DLD1 (cell line): ENCODE data around the gene KDM8.
"Not testable (repeated sequence)": the region's sequence is repeated elsewhere in the genome, so short reads cannot be mapped to it uniquely, and the experiment has no call there.

Experiments used
- in situ Hi-C: cut with HindIII; loops from 2 replicates; pipeline ENCODE4 v1.10.0; 2017; ENCODE audit warnings: low sequenced_read_pairs

Gene KDM8

DNA sequence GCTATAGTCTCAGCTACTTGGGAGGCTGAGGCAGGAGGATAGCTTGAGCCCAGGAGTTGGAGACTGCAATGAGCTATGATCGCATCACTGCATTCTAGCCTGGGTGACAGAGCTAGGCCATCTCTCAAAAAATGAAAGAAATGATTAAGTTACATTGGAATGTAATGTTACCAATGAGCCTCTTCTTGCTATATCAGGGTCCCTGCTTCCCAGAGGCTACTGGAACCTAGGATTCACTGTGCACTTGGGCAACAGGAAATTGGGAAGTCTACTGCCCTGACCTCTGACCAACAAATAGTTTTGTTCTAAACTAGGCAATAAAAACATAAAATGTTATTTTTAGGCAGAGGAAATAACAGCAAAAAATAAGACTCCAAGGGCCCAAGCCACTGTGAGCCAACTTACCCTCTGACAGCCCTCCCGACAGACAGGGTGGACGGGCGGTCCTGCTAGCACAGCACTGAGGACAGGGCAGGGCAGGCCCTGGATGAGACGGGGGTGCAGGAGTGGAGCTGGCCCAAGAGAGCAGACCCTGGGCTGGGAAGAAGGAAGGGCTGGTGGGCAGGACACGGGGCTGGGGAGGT, 37.7 kb downstream of the KDM8 start:
- in situ Hi-C loops = no loop called here

GRCh38 chr16:27241658-27242057, 38.3 kb downstream of the KDM8 start:
- in situ Hi-C loops = no loop called here

DNA sequence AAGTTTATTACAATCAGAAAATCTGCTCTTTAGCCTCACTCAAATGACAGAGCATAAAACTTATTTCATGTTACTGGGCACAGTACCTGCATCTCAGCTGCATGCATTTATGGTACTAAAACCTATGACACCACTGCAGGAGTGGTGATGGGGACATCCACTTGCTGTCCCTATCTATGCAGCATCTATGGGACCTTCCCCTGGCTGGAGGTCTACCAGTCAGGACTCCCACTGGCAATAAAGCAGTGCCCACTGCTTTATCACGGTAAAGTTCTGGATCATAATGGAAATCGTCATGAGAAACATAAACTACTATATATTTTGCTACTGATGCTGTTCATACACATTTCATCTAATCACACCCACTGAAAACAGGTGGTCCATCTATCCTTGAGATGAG, 39.1 kb downstream of the KDM8 start:
- in situ Hi-C loops = no loop called here

DNA sequence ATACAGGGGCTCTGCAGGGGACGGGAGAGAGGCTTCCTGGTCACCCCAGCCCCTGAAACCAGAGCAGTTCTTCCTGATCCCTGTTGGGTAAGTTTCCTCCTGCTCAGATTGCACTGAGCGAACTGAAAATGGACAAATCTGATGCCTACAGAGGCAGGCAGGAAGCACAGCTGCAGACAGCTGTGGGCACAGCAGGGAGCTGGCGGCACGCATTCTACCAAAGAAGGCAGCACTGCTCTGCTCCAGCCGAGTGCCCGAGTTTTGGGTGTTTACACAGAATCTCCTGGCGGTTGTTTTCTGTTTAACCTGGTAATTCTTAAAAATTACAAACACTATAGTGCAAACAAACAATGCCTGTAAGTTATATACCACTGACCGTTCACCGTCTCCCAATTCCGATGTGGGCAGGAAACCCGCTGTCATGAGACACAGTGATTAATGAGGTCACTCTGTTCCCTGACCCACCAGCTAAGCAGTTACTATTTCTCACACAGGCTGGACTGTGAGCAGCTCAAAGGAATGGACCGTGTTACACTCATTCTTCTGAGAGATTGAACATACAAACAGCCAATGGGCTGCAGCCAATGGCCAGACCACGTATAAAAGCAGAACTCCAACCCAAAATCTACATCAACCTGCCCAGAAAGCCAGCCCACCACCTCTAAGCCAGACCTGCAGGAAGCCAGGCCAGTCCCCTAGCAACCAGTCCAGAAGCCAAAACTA, 39.7 kb downstream of the KDM8 start:
- in situ Hi-C loops = no loop called here

DNA sequence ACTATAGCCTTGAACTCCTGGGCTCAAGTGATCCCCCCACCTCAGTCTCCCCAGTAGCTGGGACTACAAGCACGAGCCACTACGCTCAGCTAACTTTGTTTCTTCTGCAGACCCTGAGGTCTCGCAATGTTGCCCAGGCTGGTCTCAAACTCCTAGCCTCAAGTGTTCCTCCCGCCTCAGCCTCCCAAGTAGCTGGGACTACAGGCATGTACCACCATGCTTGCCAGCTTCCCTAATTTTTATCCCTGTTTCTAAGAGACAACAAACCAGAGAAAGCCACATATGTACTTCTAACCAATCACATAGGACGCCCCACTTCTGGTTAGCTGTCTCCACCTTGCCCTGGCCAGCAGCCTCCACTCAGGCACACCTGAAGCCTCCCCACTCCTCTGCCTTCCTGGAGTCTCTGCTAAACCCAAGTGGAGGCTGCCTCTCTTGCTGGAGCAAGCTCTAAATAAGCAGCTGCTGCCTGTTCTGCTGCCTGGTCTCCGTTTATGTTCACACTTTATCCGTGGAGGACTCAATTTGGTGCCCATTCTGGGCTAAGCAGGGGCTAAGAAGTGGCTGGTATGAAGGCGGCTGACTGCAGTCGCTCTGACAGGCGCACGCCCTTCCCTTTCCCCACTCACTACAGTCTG, 40.5 kb downstream of the KDM8 start:
- in situ Hi-C loops = no loop called here

DNA sequence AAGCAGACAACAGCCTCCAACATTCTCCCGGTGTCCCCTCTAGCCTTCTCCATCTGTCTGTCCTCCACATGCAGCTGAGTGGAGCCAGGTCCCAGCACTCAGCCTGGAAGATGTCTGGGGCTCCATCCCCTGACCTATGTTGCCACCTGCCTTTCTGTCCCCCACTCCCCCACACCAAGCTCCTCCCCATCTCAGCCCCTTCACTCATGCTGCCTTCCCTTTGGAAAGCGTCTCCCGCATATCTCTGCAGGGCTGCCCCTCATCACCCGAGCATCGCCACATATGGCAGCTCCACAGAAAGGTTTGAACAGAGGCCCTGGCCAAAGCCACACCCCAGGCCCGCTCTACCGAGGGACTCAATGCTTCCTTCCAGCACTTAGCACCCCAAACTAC, 41.0 kb downstream of the KDM8 start:
- in situ Hi-C loops = no loop called here

GRCh38 chr16:27245276-27246172, 42.2 kb downstream of the KDM8 start:
- in situ Hi-C loops = no loop called here

DNA sequence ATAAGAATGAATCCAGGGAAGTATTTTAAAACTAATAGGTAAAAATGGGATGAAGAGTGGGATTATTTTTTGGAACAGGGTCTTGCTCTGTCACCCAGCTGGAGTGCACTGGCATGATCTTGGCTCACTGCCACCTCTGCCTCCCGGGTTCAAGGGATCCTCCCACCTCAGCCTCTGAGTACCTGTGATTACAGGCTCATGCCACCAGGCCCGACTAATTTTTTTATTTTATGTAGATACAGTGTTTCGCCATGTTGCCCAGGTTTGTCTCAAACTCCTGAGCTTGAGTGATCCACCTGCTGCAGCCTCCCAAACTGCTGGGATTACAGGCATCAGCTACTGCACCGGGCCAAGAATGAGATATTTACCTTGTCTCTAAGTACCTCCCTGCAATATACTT, 43.1 kb downstream of the KDM8 start:
- in situ Hi-C loops = no loop called here

DNA sequence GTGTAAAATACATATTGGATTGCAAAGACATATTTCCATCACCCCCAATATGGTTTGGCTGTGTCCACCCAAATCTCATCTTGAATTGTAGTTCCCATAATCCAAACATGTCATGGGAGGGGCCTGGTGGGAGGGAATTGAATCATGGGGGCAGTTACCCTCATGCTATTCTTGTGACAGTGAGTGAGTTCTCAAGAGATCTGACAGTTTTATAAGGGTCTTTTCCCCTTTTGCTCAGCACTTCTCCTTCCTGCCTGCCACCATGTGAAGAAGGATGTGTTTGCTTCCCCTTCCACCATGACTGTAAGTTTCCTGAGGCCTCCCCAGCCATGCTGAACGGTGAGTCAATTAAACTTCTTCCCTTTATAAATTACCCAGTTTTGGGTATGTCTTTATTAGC, 43.8 kb downstream of the KDM8 start:
- in situ Hi-C loops = not testable (repeated sequence)

GRCh38 chr16:27248036-27248435, 44.7 kb downstream of the KDM8 start:
- in situ Hi-C loops = no loop called here

DNA sequence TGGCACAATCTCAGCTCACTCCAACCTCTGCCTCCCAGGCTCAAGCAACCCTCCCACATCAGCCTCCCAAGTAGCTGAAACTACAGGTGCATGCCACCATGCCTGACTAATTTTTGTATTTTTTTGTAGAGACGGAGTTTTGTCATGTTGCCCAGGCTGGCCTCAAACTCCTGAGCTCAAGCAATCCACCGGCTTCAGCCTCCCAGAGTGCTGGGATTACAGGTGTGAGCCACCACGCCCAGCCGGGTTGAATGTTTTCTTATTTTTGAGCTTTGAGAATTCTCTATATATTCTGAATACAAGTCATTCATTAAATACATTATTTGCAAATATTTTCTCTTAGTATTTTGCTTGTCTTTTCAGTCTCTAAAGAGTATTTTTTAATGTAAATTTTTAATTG, 45.6 kb downstream of the KDM8 start:
- in situ Hi-C loops = not testable (repeated sequence)

DNA sequence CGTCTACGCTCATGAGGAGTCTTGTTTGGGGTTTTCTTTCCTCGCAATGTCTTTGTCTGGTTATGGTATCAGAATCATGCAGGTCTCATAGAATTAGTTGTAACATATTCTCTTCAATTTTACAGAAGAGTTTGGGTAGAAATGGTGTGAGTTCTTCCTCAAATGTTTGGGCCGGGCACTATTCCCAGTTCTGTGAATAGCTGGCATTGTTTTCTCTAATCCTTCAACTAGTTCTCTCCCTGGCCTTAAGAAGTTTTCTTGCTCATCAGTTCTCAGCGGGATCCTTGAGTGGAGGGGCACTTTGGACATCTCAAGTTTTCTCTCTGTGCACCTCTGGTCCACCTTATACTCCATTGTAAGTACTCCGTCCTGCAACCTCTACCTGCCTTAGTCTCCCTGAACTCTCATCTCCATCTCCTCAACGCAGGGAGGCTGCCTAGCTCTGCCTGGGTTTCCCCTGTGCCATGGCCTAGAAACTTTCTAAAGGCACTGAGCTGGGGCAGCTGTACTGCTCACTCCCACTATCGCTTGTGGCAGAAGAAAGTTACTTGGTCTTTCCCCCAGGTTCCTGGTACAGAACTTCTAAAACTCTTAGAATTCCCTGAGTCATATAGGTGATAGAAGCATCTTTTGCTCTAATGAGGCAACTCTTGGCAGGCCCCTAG, 48.3 kb downstream of the KDM8 start:
- in situ Hi-C loops = loop anchor here (25.0 kb wide), 1 partner anchor 111 kb away; no protein-coding TSS in a partner anchor

DNA sequence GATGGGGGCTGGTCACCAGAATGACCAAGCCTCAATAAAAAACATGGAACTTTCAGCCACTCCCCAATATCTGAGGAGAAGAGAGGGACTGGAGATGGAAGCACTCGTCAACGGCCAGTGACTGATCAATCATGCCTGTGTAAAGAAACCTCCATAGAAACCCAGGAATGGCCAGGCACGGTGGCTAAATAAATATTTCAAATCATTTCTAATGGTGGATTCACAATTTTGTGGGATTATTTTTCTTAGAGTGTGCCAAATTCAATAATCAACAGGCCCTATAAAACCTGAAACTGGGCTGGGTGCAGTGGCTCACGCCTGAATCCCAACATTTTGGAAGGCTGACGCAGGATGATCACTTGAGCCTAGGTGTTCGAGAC, 48.9 kb downstream of the KDM8 start:
- in situ Hi-C loops = loop anchor here (25.0 kb wide), 1 partner anchor 110 kb away; no protein-coding TSS in a partner anchor

GRCh38 chr16:27253526-27253930, 50.2 kb downstream of the KDM8 start:
- in situ Hi-C loops = loop anchor here (25.0 kb wide), 1 partner anchor 109 kb away; no protein-coding TSS in a partner anchor

GRCh38 chr16:27254262-27254811, 51.0 kb downstream of the KDM8 start:
- in situ Hi-C loops = loop anchor here (25.0 kb wide), 1 partner anchor 108 kb away; no protein-coding TSS in a partner anchor

DNA sequence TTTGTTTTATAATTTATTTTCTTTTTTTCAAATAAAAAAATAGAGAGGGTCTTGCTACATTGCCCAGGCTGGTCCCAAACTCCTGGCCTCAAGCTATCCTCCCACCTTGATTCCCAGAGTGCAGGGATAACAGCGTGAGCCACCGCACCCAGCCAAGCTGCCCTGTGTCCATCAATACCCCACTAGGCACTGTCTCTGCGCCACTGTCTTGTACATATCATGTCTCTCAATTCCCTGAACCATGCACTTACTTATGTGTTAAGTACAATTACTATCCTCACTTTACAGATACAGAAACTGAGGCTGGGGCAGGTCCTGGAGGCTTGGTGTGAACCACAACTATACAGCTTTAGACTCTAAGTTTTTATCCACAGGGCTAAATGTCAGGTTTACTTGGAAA, 53.5 kb downstream of the KDM8 start:
- in situ Hi-C loops = loop anchor here (25.0 kb wide), 1 partner anchor 105 kb away; no protein-coding TSS in a partner anchor

DNA sequence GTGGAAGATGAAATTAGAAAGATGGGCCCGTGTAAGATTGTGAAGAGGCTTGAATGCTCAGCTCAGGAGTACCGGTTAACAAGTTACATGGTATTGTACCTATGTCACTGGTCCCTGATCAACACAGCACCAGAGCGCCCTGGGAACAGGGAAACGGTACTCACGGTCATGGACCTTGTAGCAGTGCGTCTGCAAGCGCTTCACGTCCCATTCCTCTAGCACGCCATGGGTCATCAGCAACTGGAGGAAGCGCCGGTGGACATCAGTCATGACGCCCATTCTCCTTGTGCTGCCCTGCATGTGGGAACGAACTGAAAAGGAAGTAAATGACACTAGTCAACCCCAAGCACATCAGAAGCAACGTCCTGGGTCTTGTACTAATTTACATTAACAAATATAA, 53.9 kb downstream of the KDM8 start:
- in situ Hi-C loops = loop anchor here (25.0 kb wide), 1 partner anchor 105 kb away; no protein-coding TSS in a partner anchor

GRCh38 chr16:27258241-27258734, 55.0 kb downstream of the KDM8 start:
- in situ Hi-C loops = loop anchor here (25.0 kb wide), 1 partner anchor 104 kb away; no protein-coding TSS in a partner anchor

DNA sequence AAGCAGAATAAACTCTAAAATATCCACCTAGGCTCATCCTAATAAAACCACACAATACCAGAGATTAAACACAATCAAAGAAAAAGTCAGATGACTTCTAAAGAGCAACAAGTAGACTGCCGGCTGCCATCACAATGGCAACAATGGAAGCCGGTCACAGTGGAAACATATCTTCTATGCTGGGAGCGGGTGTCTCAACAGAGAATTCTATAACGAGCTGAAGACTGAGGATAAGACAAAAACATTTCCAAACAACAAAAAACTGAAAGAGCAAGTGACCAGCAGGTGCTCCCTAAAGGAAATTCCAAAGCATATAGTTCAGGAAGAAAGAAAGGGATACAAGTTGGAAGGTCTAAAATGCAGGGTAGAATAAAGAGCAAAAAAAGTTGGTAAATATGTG, 56.4 kb downstream of the KDM8 start:
- in situ Hi-C loops = loop anchor here (25.0 kb wide), 1 partner anchor 103 kb away; no protein-coding TSS in a partner anchor
